VCaP (cell line): ENCODE results near the gene NR6A1.

Experiments used
- H3K27ac ChIP-seq: fragments of 450-650 bp; 2 replicates; pipeline ENCODE4 v1.5.1; 2017
- CTCF ChIP-seq: fragments of 450-650 bp; conservative IDR thresholded peaks from 2 replicates; pipeline ENCODE4 v1.5.1; 2017; ENCODE audit warnings: mild to moderate bottlenecking, moderate library complexity

The NR6A1 gene

GRCh38 chr9:124502711-124503702, 268.1 kb downstream of the NR6A1 start:
- no peak overlapping the region for H3K27ac ChIP-seq
- TF ChIP-seq CTCF = no peak

- H3K27ac ChIP-seq = no peak overlapping the region
- no peak for TF ChIP-seq CTCF
Measured at GRCh38 chr9:124501771-124502320, 269.3 kb downstream of the NR6A1 start.

DNA sequence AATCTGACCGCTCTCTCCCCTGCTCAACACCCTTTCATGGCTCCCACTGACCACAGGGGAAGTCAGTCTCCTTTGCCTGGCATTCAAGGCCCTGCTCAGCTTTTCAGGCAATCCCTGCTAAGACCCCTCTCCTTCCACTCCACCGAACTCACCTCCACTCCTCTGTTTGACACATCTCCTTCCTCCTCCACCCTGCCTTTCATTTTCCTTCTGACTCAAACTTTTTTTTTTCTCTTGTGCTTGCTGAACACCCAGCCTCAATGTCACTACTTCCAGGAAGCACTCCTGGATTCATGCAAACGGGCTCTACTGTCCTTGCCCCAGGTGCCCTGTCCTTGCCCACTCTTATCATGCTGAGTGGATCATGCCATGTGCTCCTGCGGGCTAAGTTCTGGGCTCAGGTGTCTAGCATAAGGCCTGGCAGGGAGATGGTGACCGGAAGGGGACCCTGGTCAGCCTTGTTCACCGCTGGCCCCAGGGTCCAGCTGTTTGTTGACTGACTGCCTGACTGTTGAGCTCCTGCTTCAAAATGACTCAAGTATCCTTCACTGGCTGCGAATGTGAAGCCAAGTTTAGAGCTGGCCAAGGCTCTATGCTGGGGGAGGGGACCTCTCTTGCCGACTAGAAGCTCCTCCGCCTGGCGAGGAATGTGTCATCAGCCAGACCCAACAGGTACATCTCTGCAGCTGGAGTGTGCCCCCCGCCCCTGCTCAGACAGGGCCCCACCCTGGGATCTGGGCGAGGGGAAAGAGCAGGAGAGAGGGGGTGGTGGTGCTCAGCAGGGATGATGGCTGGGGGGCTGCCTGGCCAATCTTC, 270.1 kb downstream of the NR6A1 start:
- H3K27ac ChIP-seq = no peak overlapping the region
- no peak for TF ChIP-seq CTCF

- no peak for TF ChIP-seq CTCF
- H3K27ac ChIP-seq = no peak overlapping the region
Measured at GRCh38 chr9:124500028-124500795, 270.9 kb downstream of the NR6A1 start.

DNA sequence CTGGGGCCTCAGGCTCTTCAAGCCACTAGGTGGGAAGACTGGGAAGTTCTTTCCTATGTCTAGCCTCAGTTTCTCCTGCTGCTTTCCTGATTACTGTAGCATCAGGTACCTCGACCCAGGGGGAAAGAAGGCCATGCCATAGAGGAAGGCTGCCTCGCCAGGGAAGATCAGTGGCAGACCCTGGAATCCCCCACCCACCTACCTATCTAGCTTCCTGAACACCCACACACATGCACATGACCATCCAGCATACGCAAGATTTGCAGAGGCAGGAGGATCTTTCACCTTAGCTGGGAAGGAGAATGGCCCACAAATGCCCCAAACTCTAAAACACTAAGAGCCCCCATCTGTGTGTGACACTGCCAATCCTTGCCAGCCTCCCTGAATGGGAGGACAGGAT, 271.9 kb downstream of the NR6A1 start:
- no peak for TF ChIP-seq CTCF
- H3K27ac ChIP-seq = no peak overlapping the region

- no peak overlapping the region for H3K27ac ChIP-seq
- no peak for TF ChIP-seq CTCF
Measured at GRCh38 chr9:124498499-124499146, 272.5 kb downstream of the NR6A1 start.
